ENCODE results near the gene FCN1.

GRCh38 chr9:134913713-134914500, 3.8 kb downstream of the FCN1 start:
- no peak for TF ChIP-seq CHD4 (IDR thresholded peaks at IDR 0.05)
- no peak for TF ChIP-seq GATAD2B (conservative IDR thresholded peaks at IDR 0.05; ENCODE audit: low read depth)
- TF ChIP-seq POLR2A (IDR thresholded peaks at IDR 0.05; ENCODE audit: low read depth, low read length): no peak
- no peak for TF ChIP-seq MXI1 (IDR thresholded peaks at IDR 0.05; ENCODE audit: low read depth, low read length)
- no peak for TF ChIP-seq SMAD1 (IDR thresholded peaks at IDR 0.05; ENCODE audit: low read depth, partially characterized antibody)
- no peak for TF ChIP-seq CTCF (IDR thresholded peaks at IDR 0.05 in 2 of 3, conservative IDR thresholded peaks at IDR 0.05 in 1 of 3; ENCODE audit: control insufficient read depth in 2 of 3, extremely low read depth in 1 of 3, insufficient read depth in 1 of 3, low read depth in 3 of 3, low read length in 3 of 3)
- no peak for TF ChIP-seq CHD2 (IDR thresholded peaks at IDR 0.05; ENCODE audit: borderline replicate concordance, low read depth, low read length)
- TF ChIP-seq SKIL (IDR thresholded peaks at IDR 0.05; ENCODE audit: low read depth, poor library complexity, severe bottlenecking): no peak
- no peak for TF ChIP-seq POLR2AphosphoS5 (IDR thresholded peaks at IDR 0.05; ENCODE audit: low read length)
- no peak for TF ChIP-seq DPF2 (IDR thresholded peaks at IDR 0.05)
- TF ChIP-seq BHLHE40 (IDR thresholded peaks at IDR 0.05; ENCODE audit: borderline replicate concordance in 1 of 2, low read depth in 2 of 2, low read length in 1 of 2): no peak
- no peak for TF ChIP-seq E2F8 (IDR thresholded peaks at IDR 0.05; ENCODE audit: low read depth, partially characterized antibody)

Measured in GM12878 (cell line).